Myocyte (in vitro differentiated cells): ENCODE results near the gene MFSD12. TPM values are rescaled to one million over a fixed set of nuclear protein-coding genes. Genes with fewer than 3 reads are reported as not detected.
"Not testable (repeated sequence)": the region's sequence is repeated elsewhere in the genome, so short reads cannot be mapped to it uniquely, and the experiment has no call there.

Source experiments
- DNase-seq: peaks from one replicate; pipeline ENCODE4 v3.0.0-alpha.2; 2012; ENCODE audit warnings: low read depth
- total RNA-seq: library from RNA; depleted of rRNA; stranded (reverse); fragments of >200 nt; gene quantifications from 2 replicates; pipeline ENCODE4 v1.2.3, GENCODE V29; 2014

Gene MFSD12
- total RNA-seq, 1 donor from 2014 or later: 107 TPM

DNA sequence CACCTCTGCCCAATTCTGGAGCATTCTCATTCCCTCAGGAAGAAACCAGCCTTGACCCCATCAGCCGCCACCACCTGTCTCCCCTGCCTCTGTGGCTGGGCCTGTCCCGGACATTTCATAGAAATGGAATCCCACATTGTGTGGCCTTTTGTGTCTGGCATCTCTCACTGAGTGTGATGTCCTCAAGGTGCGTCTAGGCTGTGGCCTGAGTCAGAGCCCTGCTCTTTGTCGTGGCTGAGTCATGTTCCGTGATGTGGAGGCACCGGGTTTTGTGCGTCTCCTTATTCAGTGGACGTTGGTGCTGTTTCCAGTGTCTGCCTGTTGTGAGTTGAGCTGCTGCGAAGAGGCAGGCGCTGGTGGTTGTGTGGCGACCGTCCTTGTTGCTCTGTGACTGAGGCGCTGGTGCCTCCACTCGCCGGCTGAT lies 47.8 kb downstream of the MFSD12 start:
- DNase-seq: peak; percentile 88

DNA sequence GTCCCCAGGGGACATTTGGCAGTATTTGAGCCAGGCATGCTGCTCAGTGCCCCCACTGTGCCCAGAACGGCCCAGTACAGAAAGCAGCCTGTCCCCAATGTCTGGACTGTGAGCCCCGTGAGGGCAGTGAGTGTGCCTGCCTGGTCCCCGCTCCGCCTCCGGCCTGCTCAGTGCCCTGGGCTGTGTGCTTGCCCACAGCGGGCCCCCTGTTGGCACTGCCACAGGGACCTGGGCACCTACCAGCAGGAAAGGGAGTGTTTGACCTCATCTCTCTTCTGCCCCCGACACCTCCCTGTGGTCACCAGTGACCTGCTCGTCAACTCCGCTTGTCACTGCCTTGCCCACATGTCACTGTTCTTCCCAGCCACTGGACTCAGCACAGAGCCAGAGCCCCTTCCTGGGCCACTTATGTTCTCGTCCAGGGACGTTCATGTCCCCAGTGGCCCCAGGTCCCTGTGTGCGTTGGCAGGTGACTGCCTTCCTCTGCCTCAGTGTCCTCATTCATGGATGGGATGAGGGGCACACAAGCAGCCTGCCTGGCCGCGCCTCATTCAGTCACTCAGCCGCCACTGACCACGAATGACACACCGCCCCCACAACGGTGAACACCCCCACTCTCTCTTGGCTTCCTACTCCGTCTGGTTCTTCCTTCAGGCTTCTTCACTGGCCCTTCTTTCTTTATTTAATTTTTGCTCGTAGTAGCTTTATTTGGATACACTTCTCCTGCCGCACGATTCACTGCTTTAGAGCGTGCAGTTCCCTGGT lies 48.4 kb downstream of the MFSD12 start:
- peak; percentile 62 for DNase-seq

DNA sequence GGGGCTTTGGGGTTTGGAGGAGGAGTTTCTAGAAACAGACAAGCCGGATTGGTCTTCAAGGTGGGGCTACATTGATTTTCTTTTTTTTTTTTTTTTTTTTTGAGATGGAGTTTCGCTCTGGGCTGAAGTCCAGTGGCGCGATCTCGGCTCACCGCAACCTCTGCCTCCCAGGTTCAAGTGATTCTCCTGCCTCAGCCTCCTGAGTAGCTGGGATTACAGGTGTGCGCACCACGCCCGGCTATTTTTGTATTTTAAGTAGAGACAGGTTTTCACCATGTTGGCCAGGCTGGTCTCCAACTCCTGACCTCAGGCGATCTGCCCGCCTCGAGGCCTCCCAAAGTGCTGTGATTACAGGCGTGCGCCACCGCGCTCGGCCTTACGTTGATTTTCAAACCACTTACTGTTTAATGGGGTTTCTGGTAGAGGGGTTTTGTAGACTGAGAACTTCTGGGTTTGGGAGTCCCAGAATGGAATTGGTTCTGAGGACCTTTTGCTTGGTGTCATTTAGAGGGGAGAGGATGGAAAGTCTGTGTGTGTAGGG lies 49.2 kb downstream of the MFSD12 start:
- DNase-seq: not testable (repeated sequence)

DNA sequence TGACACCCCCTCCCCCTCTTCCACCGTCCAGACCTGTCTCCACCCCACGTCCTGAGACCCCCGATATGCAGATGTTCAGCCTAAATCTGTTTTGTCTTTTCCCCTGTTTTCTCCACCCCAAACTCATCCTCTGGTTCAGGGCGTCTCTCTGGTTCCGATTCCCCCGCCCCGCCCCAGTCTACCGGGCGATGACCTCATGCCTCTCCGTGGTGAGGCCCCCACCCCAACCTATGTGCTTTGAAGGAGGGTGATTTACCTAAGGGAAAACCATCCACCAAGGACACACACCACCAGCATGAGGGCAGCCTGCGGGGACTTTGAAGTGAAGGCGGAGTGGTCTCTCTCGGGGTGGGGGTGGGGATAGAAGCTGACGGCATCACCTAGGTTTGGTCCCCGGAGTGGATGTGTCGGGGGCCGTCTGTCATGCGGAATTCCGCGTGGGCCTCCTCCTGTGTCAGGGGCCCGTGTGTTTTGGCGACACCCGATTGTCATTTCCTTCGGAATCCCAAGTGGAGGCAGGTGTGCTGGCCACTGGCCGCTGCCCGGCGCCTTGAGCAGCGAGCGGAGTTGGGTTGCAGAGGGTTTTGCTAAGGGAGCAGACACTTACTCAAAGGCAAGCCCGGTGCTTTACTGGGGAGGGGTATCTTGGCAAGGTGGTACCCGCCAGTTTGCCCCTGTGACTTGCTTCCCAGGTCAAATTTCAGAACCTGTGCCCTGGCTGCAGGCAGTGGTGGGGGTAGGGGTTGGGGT lies 49.8 kb downstream of the MFSD12 start:
- peak; percentile 9 for DNase-seq

DNA sequence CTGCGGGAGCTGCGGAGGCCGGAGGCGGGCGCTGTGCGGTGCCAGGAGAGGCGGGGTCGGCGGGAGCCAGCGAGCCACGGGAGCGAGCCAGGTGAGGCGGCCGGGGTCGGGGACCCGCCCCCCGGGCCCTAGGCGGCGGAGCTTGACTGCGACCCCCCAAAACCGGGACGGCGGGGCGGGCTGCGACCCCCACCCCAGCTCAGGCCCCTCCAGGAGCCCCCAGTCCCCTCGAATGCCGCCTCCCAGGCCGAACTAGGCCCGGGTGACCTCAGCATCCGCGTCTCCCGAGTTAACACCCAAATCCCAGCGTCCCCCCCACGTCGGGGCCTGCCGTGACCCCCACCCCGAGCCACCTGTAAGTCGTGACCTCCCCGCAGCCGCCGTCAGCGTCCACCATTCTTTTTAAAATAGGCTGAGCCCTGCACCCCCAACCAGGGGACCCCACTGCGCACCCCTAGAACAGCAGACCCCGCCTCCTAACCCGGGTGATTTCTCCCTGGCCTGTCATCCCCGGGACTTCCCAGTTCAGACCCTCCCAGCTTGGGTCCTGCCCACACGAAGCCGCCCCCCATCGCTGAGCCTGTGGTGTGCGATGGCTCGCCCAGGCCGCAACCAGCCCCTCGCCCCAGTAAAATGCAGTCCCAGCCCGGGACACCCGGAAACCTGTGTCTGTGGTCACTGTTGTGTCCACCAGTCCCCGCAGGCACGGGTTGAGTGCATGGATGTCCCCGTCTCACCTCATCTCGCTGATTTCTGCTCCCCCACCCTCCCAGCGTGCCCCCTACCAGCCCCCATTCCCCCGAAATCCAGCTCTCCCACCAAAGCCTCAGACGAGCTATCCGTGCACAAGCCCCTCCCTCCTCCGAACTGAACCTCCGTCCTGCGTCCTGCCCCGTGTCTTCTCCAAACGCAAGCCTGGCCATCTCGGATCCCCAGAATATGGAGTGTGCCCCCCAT lies 50.7 kb downstream of the MFSD12 start:
- peak; percentile 26 for DNase-seq

- peak; percentile 99 for DNase-seq
Measured at GRCh38 chr19:3505598-3506383, 51.6 kb downstream of the MFSD12 start, which contains the start of gene FZR1. TSS of gene FZR1 (plus strand) at chr19:3506311. CDS start at chr19:3522990, 16,679 bp downstream.

DNA sequence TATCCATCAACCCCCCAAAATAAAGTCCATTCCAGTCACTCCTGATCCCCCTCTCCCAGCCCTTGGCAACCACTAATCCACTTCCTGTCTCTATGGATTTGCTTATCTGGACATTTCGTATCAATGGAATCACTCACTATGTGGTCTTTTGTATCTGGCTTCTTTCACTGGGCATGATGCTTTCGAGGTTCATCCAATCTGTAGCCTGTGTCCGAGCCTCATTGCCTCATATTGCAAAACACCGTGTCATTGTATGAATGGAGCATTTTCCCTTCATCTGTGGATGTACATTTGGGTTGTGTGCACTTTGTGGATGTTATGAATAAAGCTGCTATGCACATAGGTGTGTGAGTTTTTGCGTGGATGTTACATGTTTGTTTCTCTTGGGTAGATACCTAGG lies 52.7 kb downstream of the MFSD12 start:
- no peak for DNase-seq

DNA sequence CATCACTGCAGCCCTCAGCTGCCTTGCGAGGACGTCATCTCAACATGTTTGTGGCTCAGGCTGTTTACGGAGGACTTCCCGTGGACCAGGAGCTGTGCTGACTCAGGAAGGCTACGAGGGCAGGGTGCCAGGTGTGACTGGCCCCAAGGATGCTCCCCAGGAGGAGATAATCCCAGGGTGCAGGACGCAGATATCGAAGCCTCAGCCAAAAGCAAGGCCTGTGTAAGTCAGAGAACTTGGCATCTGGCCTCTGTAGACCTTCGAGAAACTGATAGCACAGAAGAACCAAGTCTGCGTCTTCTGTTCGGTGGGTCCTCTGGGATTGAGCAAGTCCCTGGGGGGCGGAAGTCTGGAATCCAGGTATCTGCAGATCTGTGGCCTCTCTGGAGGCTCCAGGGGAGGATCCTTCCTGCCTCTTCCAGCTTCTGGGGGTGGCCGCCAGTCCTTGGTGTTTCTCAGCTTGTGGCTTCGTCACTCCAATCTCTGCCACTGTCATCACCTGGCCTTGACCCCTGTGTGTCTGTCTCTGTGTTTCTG lies 54.3 kb downstream of the MFSD12 start:
- no peak for DNase-seq

- DNase-seq: no peak
Measured at GRCh38 chr19:3501780-3502179, 55.6 kb downstream of the MFSD12 start.

GRCh38 chr19:3500429-3501101 lies 56.8 kb downstream of the MFSD12 start, which contains the start of gene DOHH:
TSS of gene DOHH (minus strand) at chr19:3500674. CDS start at chr19:3496814, 3,860 bp downstream.
- peak; percentile 97 for DNase-seq

- DNase-seq: no peak
Measured at GRCh38 chr19:3499738-3500428, 57.5 kb downstream of the MFSD12 start.

DNA sequence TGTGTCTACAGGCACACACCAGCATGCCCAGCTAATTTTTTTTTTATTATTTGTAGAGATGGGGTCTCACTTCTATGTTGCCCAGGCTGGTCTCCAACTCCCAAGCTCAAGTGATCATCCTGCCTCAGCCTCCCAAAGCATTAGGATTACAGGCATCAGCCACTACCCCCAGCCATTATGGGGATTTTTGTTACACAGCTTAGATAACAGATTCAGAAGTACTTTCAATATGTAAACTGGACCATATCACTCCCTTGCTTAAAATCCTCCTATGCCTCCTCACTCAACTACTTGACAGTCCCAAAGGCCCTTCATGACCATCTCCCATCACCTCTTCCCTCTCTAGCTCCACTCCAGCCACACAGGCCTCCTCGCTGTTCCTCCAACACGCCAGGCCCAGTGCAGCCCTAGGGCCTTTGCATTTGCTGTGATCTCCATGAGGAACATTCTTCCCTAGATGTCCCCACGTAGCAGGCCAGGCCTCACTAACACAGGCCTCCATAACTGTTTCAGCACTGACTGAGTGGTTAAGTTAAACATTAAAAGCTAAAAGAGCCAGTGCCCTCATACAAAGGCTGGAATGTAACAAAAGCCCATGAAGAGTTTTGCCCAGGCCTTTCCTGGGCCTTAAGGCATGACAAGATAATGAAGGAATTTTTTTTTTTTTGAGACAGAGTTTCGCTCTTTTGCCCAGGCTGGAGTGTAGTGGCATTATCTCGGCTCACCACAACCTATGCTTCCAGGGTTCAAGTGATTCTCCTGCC lies 59.4 kb downstream of the MFSD12 start:
- DNase-seq: no peak

DNA sequence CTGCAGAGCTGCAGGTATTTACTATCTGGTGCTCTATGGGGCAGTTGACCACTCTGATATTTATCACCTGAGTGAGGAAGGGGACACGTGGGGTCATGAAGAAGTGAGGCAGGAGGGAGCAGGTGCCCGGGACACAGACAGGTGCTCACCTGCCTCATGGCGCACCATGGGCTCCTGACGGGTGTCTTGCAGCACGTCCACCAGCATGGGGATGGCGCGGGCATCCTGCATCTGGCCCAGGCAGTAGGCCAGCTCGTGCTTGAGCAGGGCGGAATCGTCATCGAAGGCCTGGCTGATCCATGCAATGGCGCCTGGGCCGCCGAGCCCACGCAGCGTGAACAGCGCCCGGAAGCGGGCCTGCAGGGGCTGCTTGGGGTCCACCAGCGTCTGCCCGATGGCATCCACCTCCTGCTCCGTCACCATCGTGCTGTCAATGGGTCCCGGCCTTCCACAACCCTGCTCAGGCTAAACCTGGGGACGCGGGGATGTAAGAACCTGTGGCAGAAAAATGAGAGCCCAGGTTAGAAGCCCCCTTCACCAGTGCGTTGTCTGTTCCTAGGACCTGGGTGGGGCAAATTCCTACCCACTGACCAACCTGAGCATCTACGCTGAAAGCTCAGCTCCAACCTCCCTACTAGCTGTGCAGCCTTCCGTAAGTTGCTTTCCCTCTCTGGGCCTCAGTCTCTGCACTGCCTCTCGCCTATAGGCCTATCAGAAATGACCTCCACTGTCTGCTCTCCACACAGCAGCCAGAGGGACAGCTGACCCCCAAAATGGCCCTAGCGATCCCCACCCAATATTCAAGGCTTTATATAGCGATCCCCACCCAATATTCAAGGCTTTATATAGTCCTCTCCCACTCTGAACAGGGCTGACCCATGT lies 60.8 kb downstream of the MFSD12 start:
- no peak for DNase-seq

GRCh38 chr19:3494559-3494958 lies 62.8 kb downstream of the MFSD12 start:
- no peak for DNase-seq
